Measurements from ENCODE around the gene SLC17A7. TPM values are rescaled to one million over a fixed set of nuclear protein-coding genes. Genes with fewer than 3 reads are reported as not detected.
"Not testable (repeated sequence)": the region's sequence is repeated elsewhere in the genome, so short reads cannot be mapped to it uniquely, and the experiment has no call there.

Gene SLC17A7
- total and polyA plus RNA-seq, 2 donors (not counting 3 experiments of a cell fraction or from before 2014, with no cell fraction given): 0.07 to 0.13 TPM

DNA sequence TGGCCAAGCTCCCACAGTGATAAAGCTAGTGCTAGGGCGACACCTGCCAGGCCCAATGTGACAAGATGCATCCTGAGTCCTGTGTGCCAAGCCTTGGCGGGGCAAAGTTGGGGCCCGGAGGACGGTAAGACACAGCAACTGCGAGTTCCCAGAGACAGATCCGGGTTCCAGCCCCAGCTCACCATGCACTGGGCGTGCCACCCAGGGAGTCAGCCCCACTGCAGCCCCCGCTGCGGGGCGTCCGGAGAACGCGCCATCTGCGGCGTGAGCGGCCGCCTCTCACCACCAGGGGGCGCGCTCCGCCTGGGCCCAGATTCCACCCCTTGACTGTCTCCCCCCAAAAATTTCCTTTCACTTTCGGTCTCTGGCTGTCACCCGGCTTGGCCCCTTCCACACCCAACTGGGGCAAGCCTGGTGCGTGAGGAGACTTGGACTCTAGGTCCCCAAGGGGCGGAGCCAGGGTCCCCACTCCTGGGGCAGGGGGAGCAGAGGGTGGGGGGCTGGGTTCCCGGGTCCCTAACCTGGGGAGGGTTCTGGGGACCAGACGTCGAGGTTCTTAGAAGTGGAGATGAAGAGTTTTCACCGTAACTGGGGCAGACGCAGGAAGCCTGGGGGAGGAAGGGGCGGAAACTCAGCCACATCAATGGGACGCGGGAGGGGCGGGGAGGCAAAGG lies 32.7 kb upstream of the SLC17A7 start, which contains the start of gene FLT3LG:
Gene FLT3LG (plus strand): TSS at position 348 of the 674 bp plus-strand sequence. CDS start 425 bp downstream, outside the sequence.
- H3K9ac ChIP-seq (replicated peaks; ENCODE audit: extremely low read depth, insufficient read depth, low read length): peak within 1 kb of the TSS; percentile 60
- FAIRE-seq: peak; percentile 66

DNA sequence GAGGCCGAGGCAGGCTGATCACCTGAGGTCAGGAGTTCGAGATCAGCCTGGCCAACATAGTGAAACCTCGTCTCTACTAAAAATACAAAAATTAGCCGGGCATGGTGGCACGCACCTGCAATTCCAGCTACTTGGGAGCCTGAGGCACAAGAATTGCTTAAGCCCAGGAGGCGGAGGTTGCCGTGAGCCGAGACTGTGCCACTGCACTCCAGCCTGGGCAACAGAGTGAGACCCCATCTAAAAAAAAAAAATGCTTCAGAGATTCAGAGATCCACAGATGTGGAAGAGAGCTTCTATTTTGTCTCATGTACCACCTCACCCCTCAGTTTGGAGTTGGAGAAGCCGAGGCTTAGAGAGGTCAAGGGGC lies 32.2 kb upstream of the SLC17A7 start:
- BruUV-seq (replicated peaks); H3K27me3 ChIP-seq (ENCODE audit: control insufficient read depth in 2 of 2, insufficient read depth in 2 of 2, low read length in 2 of 2); H3K79me2 ChIP-seq (ENCODE audit: control insufficient read depth, insufficient read depth, low read length); DNase-seq (ENCODE audit: low read depth, low spot score); H3K36me3 ChIP-seq (ENCODE audit: control insufficient read depth in 2 of 2, extremely low read depth in 1 of 2, insufficient read depth in 2 of 2, low read length in 2 of 2); dilution Hi-C loops (cut with MboI; ENCODE audit: extremely low pct_ligation_motif_present, low sequenced_read_pairs); H3K4me1 ChIP-seq (ENCODE audit: control insufficient read depth, extremely low read depth, insufficient read depth, low read length); POLR2A ChIA-PET; FAIRE-seq; H3K27ac ChIP-seq (ENCODE audit: insufficient read depth, low read depth, low read length); H3K9me1 ChIP-seq (replicated peaks; ENCODE audit: control insufficient read depth, extremely low read depth, insufficient read depth, low read length); H4K20me1 ChIP-seq (replicated peaks; ENCODE audit: control insufficient read depth, extremely low read depth, insufficient read depth, low read length); H3K9me3 ChIP-seq (replicated peaks; ENCODE audit: control insufficient read depth, insufficient read depth, low read length); intact Hi-C loops (cut with micrococcal nuclease): not testable (repeated sequence)
- Histone ChIP-seq H3K4me2 (ENCODE audit: insufficient read depth, low read length) (peak overlapping the region; percentile 78), H2AFZ (ENCODE audit: low read depth, low read length) (peak overlapping the region; percentile 98), H3K4me3 (replicated peaks in 1 of 3; ENCODE audit: insufficient read depth in 1 of 3, low read depth in 1 of 3, low read length in 3 of 3) (peak overlapping the region in 2 of 3 experiments; percentile 62 to 73), H3K9ac (replicated peaks; ENCODE audit: extremely low read depth, insufficient read depth, low read length) (peak overlapping the region; percentile 60)
- CTCF ChIA-PET: interaction anchor here (0.5 to 3.6 kb wide), 12 partner anchors 10 to 207 kb away, joined by 3 to 17 read pairs (median 4); partner anchors contain the start of genes ALDH16A1, PIH1D1 and RPS11

More for the DNA sequence above, 32.7 kb upstream of the SLC17A7 start, which contains the start of gene FLT3LG:
- no peak for TF ChIP-seq POLR2AphosphoS5 (IDR thresholded peaks at IDR 0.05; ENCODE audit: insufficient read depth, low read depth, low read length)
- TF ChIP-seq MYC (IDR thresholded peaks at IDR 0.05; ENCODE audit: low read depth, low read length): no peak
- TF ChIP-seq JUN (IDR thresholded peaks at IDR 0.05; ENCODE audit: borderline replicate concordance, insufficient read depth, insufficient read length, low read depth): no peak
- no peak for TF ChIP-seq GATA2 (IDR thresholded peaks at IDR 0.05; ENCODE audit: insufficient read depth, insufficient read length, low read depth, low read length)
- TF ChIP-seq CTCF (IDR thresholded peaks at IDR 0.05; ENCODE audit: extremely low read depth in 1 of 2, insufficient read depth in 1 of 2, low read depth in 1 of 2, low read length in 2 of 2): peak; percentile 99 to 100
- H3K36me3 ChIP-seq (ENCODE audit: control insufficient read depth in 2 of 2, extremely low read depth in 1 of 2, insufficient read depth in 2 of 2, low read length in 2 of 2): no peaks in the 10 kb centered on the region
- H3K27me3 ChIP-seq (ENCODE audit: control insufficient read depth in 2 of 2, insufficient read depth in 2 of 2, low read length in 2 of 2): no peaks in the 10 kb centered on the region
- no peaks in the 10 kb centered on the region for H3K9me3 ChIP-seq (replicated peaks; ENCODE audit: control insufficient read depth, insufficient read depth, low read length)
- intact Hi-C loops (cut with micrococcal nuclease) (loop anchor here (1.0 to 2.0 kb wide), 2 partner anchors 21 to 73 kb away; partner anchors contain the start of gene ALDH16A1), dilution Hi-C loops (cut with MboI; ENCODE audit: extremely low pct_ligation_motif_present, low sequenced_read_pairs) (no loop called here)
- peak; percentile 68 for DNase-seq (ENCODE audit: low read depth, low spot score)
- CTCF ChIA-PET: interaction anchor here (0.5 to 3.6 kb wide), 12 partner anchors 10 to 206 kb away, joined by 3 to 17 read pairs (median 4); partner anchors contain the start of genes ALDH16A1, PIH1D1 and RPS11
- H3K4me3 ChIP-seq (replicated peaks in 1 of 3; ENCODE audit: insufficient read depth in 1 of 3, low read depth in 1 of 3, low read length in 3 of 3): peak within 1 kb of the TSS; percentile 62 to 93 (median 73)
- POLR2A ChIA-PET: no interaction called here
- peak within 1 kb of the TSS; percentile 78 for H3K4me2 ChIP-seq (ENCODE audit: insufficient read depth, low read length)
- H3K4me1 ChIP-seq (ENCODE audit: control insufficient read depth, extremely low read depth, insufficient read depth, low read length): peaks cover 6% of the 10 kb centered on the region
- H3K79me2 ChIP-seq (ENCODE audit: control insufficient read depth, insufficient read depth, low read length): no peaks in the 10 kb centered on the region
- no peaks in the 10 kb centered on the region for H3K9me1 ChIP-seq (replicated peaks; ENCODE audit: control insufficient read depth, extremely low read depth, insufficient read depth, low read length)
- peak within 1 kb of the TSS; percentile 98 for H2AFZ ChIP-seq (ENCODE audit: low read depth, low read length)
- no peak within 1 kb of the TSS for H3K27ac ChIP-seq (ENCODE audit: insufficient read depth, low read depth, low read length)
- no peaks in the 10 kb centered on the region for H4K20me1 ChIP-seq (replicated peaks; ENCODE audit: control insufficient read depth, extremely low read depth, insufficient read depth, low read length)
- no TSS peak for BruUV-seq (replicated peaks)
